Tongue (tissue), 2 donors: ENCODE data around the gene UNKL. TPM values are rescaled to one million over a fixed set of nuclear protein-coding genes. Genes with fewer than 3 reads are reported as not detected.

Experiments used
- DNase-seq: peaks from one replicate; pipeline ENCODE4 v3.0.0-alpha.2; 2015
- total RNA-seq: library from RNA; depleted of rRNA; stranded (reverse); fragments of >200 nt; gene quantifications from one replicate; pipeline ENCODE4 v1.2.3, GENCODE V29; 2014

Gene UNKL
- total RNA-seq, 1 donor from 2014 or later, result 11.5 TPM

- DNase-seq, result no peak
These were observed 90.9 kb downstream of the UNKL start for GRCh38 chr16:1323296-1324239.

- no peak for DNase-seq
These were observed 92.1 kb downstream of the UNKL start for GRCh38 chr16:1322407-1322806.

DNA sequence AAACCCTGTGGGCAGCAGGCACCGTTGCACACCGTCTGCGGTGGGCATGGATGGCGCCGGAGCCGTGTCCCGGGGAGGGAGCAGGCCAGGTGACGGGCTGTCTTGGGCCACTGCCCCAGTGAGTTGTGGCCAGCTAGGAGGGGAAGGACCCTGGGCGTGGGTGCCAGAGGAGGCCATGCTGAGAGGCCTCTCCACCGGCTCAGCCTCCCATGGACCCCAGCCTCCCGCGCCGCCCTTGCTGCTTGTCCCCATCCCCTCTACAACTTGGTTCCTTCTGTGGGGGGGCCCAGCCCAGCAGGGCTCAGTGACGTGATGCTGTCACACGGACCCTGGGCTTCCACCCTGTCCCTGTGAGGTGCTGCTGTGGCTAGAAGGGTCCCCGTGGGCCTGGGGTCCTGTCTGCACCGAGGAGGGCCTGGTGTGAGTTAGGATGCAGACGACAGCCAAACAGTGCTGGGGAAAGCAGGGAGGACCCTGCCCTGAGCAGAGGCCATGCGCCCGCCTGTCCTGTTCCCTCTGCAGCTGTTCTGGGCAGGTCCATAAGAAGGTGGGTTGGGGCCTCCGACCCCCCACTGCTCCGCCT is 93.8 kb downstream of the UNKL start:
- no peak for DNase-seq

DNA sequence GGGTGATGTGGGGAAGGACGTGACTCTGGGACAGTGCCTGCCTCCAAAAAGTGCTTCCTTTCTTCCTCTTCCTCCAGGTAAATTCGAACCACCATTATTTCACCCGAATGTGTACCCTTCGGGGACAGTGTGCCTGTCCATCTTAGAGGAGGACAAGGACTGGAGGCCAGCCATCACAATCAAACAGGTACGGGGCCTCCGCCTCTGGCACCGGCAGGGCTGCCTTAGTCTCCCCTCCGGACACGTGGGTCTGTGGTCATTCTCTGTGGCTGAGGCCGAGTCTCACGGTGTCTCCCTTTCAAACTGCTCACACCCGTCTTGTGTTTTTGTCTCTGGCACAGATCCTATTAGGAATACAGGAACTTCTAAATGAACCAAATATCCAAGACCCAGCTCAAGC is 94.4 kb downstream of the UNKL start:
- no peak for DNase-seq

GRCh38 chr16:1319041-1319440 is 95.5 kb downstream of the UNKL start:
- no peak for DNase-seq

- DNase-seq, result no peak
These were observed 96.3 kb downstream of the UNKL start for GRCh38 chr16:1318268-1318545.

GRCh38 chr16:1317479-1318267 is 96.8 kb downstream of the UNKL start:
- no peak for DNase-seq

- no peak for DNase-seq
These were observed 98.5 kb downstream of the UNKL start for GRCh38 chr16:1316033-1316405.

DNA sequence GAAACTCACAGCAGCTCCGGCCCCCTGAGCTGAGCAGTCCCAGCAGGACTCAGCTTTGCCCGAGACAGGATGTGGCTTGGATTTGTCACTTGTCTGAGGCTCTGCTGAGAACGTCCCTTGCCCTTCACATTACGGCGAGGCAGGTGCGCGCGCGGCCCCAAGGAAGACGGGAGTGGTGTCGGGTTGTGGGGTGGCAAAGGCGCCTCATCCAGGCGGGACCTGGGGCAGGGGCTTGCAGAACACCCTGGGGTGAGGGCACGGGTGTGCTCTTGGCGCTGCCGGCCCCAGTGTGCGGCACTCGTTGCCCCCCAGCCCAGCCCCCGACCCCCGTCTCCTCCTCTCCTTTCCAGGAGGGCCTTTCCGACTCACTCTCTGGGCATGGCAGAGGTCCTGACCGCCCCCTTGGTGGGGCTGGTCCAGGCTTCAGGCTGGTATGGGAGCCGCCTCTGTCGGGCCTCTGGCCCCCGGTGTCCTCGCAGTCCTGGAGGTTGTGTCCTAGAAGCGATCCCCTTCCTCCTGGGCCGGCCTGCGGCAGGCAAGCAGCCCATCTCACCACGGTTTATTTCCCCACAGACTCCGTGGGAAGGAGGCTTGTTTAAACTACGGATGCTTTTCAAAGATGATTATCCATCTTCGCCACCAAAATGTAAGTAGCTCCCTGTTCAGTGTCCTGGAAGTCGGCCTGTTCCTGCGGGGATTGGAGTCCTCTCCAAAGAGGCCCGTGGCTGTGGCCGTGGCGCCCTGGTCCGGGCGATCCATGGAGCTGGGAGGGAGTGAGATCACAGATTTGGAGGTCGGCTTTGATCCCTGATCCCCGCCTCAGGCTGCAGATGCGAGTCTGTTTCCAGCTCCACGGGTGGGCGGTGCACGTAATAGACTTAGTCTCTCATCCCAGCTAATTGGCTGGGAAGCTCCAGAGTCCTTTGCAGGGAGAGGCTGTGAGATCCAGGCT is 99.1 kb downstream of the UNKL start:
- DNase-seq, result no peak

- no peak for DNase-seq
These were observed 100.0 kb downstream of the UNKL start for GRCh38 chr16:1314399-1315068.

GRCh38 chr16:1313721-1314369 is 100.7 kb downstream of the UNKL start:
- no peak for DNase-seq

Other genes starting within 250 kb of the UNKL start
- gene TPSG1, start 189.4 kb downstream of the UNKL start, total RNA-seq, result not detected
- gene TPSB2, start 184.5 kb downstream of the UNKL start, total RNA-seq, result 5.8 TPM
- gene TPSAB1, start 174.0 kb downstream of the UNKL start, total RNA-seq, result 4.5 TPM
- gene TPSD1, start 158.6 kb downstream of the UNKL start, total RNA-seq, result 0.51 TPM
- 50.9 TPM for gene UBE2I, start 105.1 kb downstream of the UNKL start, total RNA-seq
- gene BAIAP3, start 81.1 kb downstream of the UNKL start, total RNA-seq, result 2.4 TPM
- 49.6 TPM for gene TSR3, start 62.8 kb downstream of the UNKL start, total RNA-seq
- gene GNPTG, start 62.8 kb downstream of the UNKL start, total RNA-seq, result 31.7 TPM
- 8.6 TPM for gene UQCC4, start 6.0 kb upstream of the UNKL start, total RNA-seq
- not detected for gene PERCC1, start 16.4 kb upstream of the UNKL start, total RNA-seq
- gene CCDC154, start 29.9 kb upstream of the UNKL start, total RNA-seq, result 0.51 TPM
- 29.5 TPM for gene CLCN7, start 60.3 kb upstream of the UNKL start, total RNA-seq
- 1.5 TPM for gene PTX4, start 74.2 kb upstream of the UNKL start, total RNA-seq
- 25.2 TPM for gene TELO2, start 78.7 kb upstream of the UNKL start, total RNA-seq
- gene TMEM204, start 119.0 kb upstream of the UNKL start, total RNA-seq, result 19.3 TPM
- gene IFT140, start 197.4 kb upstream of the UNKL start, total RNA-seq, result 22.7 TPM
- 10.8 TPM for gene CRAMP1, start 197.7 kb upstream of the UNKL start, total RNA-seq